Peyer's patch (tissue), 4 donors: Measurements from ENCODE around the gene IGF2R. TPM values are rescaled to one million over a fixed set of nuclear protein-coding genes. Genes with fewer than 3 reads are reported as not detected.
A peak's percentile ranks its signal among the peaks of the same experiment; 100 is the strongest.

Source experiments
- DNase-seq, 3 donors: peaks; one replicate each; pipeline ENCODE4 v3.0.0-alpha.2; 2017 to 2019
- H3K27ac ChIP-seq, 4 donors: fragments of 200-600 bp; sonication (generic); one replicate each; pipeline ENCODE4 v1.5.1; 2016 to 2019
- H3K27me3 ChIP-seq, 2 donors: fragments of 200-600 bp; sonication (generic); one replicate each; pipeline ENCODE4 v1.5.1; 2019
- H3K36me3 ChIP-seq, 3 donors: fragments of 200-600 bp; sonication (generic); one replicate each; pipeline ENCODE4 v1.5.1; 2016 to 2019
- H3K4me1 ChIP-seq, 4 donors: fragments of 200-600 bp; sonication (generic); one replicate each; pipeline ENCODE4 v1.5.1; 2016 to 2019
- H3K4me3 ChIP-seq, 4 donors: fragments of 200-600 bp; sonication (generic); 1 replicate in 3 of 4; 2 replicates in 1 of 4; pipeline ENCODE4 v1.5.1; 2016 to 2019; ENCODE audit warnings: mild to moderate bottlenecking in 1 of 4
- H3K9me3 ChIP-seq, 4 donors: fragments of 200-600 bp; sonication (generic); one replicate each; pipeline ENCODE4 v1.5.1; 2016 to 2019; ENCODE audit warnings: mild to moderate bottlenecking in 1 of 4
- CTCF ChIP-seq, 6 experiments: fragments of 450-650 bp in 4 of 6; fragments of 200-600 bp in 2 of 6; sonication (generic) in 1 of 6; IDR thresholded peaks; one replicate each; pipeline ENCODE4 v1.5.1; 2017 to 2019; ENCODE audit warnings: antibody characterized with exemption in 6 of 6, mild to moderate bottlenecking in 3 of 6, moderate library complexity in 1 of 6
- POLR2A ChIP-seq, 2 donors: fragments of 450-650 bp; IDR thresholded peaks; one replicate each; pipeline ENCODE4 v1.5.1; 2017; ENCODE audit warnings: antibody characterized with exemption in 2 of 2, mild to moderate bottlenecking in 2 of 2, moderate library complexity in 2 of 2
- total RNA-seq, 4 donors: library from RNA; depleted of rRNA; stranded (reverse); fragments of >200 nt; gene quantifications; one replicate each; pipeline ENCODE4 v1.1.0, GENCODE V29; 2016

IGF2R gene
- total RNA-seq, 4 donors from 2014 or later: 48.7 to 86.5 (median 82.3) TPM

GRCh38 chr6:159946912-159947311 lies 22.0 kb upstream of the IGF2R start:
- TF ChIP-seq POLR2A (IDR thresholded peaks at IDR 0.05): no peak
- TF ChIP-seq CTCF (IDR thresholded peaks at IDR 0.05): no peak
- Histone ChIP-seq H3K36me3 (no peaks in the 10 kb centered on the region), H3K27ac (no peak overlapping the region), H3K4me3 (no peak overlapping the region), H3K4me1 (no peaks in the 10 kb centered on the region), H3K27me3 (no peaks in the 10 kb centered on the region), H3K9me3 (peaks cover 0 to 8% (median 2%) of the 10 kb centered on the region in 4 donors)
- no peak for DNase-seq

- DNase-seq: no peak
- TF ChIP-seq POLR2A (IDR thresholded peaks at IDR 0.05) (no peak), CTCF (IDR thresholded peaks at IDR 0.05) (no peak)
- H3K4me3 ChIP-seq: no peak overlapping the region
These were observed 20.7 kb upstream of the IGF2R start for GRCh38 chr6:159948199-159948598.

GRCh38 chr6:159951772-159952171 lies 17.1 kb upstream of the IGF2R start:
- Histone ChIP-seq H3K27ac (no peak overlapping the region), H3K27me3 (no peaks in the 10 kb centered on the region), H3K9me3 (no peaks in the 10 kb centered on the region), H3K4me1 (no peaks in the 10 kb centered on the region), H3K4me3 (no peak overlapping the region), H3K36me3 (no peaks in the 10 kb centered on the region)
- DNase-seq: no peak
- no peak for TF ChIP-seq CTCF (IDR thresholded peaks at IDR 0.05)
- no peak for TF ChIP-seq POLR2A (IDR thresholded peaks at IDR 0.05)

More at GRCh38 chr6:159948199-159948598, 20.7 kb upstream of the IGF2R start:
- H3K27me3 ChIP-seq: no peaks in the 10 kb centered on the region
- no peaks in the 10 kb centered on the region for H3K4me1 ChIP-seq
- no peaks in the 10 kb centered on the region for H3K36me3 ChIP-seq
- peaks cover 0 to 8% (median 2%) of the 10 kb centered on the region in 4 donors for H3K9me3 ChIP-seq
- no peak overlapping the region for H3K27ac ChIP-seq

- H3K27ac ChIP-seq: peak overlapping the region in 1 of 4 donors; percentile 2
- no peak for DNase-seq
- H3K4me3 ChIP-seq: no peak overlapping the region
- H3K36me3 ChIP-seq: no peaks in the 10 kb centered on the region
- H3K27me3 ChIP-seq: no peaks in the 10 kb centered on the region
- TF ChIP-seq POLR2A (IDR thresholded peaks at IDR 0.05) (no peak), CTCF (IDR thresholded peaks at IDR 0.05) (no peak)
- H3K4me1 ChIP-seq: no peaks in the 10 kb centered on the region
- H3K9me3 ChIP-seq: no peaks in the 10 kb centered on the region
These were observed 16.4 kb upstream of the IGF2R start for GRCh38 chr6:159952289-159953005.

GRCh38 chr6:159953091-159953601 lies 15.7 kb upstream of the IGF2R start:
- TF ChIP-seq CTCF (IDR thresholded peaks at IDR 0.05) (no peak), POLR2A (IDR thresholded peaks at IDR 0.05) (no peak)
- peak in 1 of 3 donors; percentile 53 for DNase-seq
- peak overlapping the region in 1 of 4 donors; percentile 2 for H3K27ac ChIP-seq
- H3K36me3 ChIP-seq: no peaks in the 10 kb centered on the region
- no peak overlapping the region for H3K4me3 ChIP-seq
- H3K9me3 ChIP-seq: no peaks in the 10 kb centered on the region
- no peaks in the 10 kb centered on the region for H3K4me1 ChIP-seq
- no peaks in the 10 kb centered on the region for H3K27me3 ChIP-seq
